Stimulated activated CD4-positive, alpha-beta T cell treated with anti-CD3 and anti-CD28 coated beads, Interleukin-1b, Interleukin-23, amount 100 ng/mL, for 4 hours (primary cell): ENCODE data around the gene IFT22.
"Not testable (repeated sequence)": the region's sequence is repeated elsewhere in the genome, so short reads cannot be mapped to it uniquely, and the experiment has no call there.

Experiments used
- DNase-seq, 2 donors: peaks; one replicate each; pipeline ENCODE4 v3.0.0-alpha.2; 2020; ENCODE audit warnings: low read depth in 2 of 2

Gene IFT22

DNA sequence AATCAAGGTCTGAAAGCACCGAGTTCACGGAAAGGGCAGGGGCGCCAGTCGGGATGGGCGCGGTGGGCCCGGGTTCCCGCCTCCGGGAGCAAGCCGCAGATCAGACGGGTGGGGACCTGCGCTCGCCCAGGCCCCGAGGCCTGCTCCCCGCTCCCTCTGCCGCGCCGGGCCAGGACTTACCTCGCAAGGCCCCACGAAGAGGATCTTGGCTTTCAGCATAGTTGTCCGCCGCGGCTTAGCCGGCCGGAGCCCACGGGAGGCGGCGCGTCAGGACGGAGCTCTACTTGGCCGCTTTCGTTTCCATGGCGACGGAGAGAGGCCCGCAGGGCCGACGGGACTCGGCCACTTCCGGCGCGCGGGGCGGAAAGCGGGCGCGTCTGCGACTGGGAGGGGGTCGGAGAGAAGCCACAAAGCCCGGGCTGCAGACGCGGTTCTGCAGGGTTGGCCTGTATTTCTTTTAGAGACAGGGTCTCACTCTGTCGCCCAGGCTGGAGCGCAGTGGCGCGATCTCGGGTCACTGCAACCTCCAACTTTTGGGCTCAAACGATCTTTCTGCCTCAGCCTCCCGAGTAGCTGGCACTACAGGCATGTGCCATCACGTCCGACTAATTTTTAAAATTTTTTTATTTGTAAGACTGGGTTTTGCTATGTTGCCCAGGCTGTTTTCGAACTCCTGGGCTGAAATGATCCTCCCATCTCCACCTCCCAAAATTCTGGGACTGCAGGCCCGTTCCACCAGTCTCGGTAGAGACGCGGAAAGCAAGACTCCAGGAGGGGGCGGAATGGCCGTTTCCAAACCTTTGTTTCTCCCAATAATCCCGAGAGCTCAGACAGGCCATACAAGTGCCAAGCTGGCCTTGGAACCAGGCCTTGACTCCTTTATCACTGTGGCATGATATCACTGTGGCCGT is at the start of gene IFT22:
TSS of gene IFT22 (minus strand) at position 322 of the 911 bp plus-strand sequence. CDS start at position 219, 103 bp downstream.
- DNase-seq: peak; percentile 71 to 80

DNA sequence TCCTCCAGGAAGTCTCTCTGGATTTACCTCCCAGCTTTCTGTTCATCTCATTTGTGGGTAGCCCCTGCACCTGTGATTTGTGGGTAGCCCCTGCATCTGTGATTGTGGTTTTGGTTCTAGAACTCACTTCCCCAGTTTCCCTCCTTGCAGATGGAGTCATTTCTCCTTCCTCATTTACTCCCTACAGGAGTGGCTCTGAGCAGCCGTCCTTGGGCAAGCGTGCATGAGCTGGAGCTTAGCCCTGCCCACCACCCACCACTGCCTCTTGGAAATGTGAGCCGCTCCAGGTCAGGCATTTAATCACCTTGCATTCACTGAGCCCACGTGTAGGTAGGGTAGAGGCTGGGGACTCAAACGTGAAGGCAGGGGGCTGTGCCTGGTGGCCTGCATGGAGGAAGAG is 49.2 kb upstream of the IFT22 start:
- no peak for DNase-seq

DNA sequence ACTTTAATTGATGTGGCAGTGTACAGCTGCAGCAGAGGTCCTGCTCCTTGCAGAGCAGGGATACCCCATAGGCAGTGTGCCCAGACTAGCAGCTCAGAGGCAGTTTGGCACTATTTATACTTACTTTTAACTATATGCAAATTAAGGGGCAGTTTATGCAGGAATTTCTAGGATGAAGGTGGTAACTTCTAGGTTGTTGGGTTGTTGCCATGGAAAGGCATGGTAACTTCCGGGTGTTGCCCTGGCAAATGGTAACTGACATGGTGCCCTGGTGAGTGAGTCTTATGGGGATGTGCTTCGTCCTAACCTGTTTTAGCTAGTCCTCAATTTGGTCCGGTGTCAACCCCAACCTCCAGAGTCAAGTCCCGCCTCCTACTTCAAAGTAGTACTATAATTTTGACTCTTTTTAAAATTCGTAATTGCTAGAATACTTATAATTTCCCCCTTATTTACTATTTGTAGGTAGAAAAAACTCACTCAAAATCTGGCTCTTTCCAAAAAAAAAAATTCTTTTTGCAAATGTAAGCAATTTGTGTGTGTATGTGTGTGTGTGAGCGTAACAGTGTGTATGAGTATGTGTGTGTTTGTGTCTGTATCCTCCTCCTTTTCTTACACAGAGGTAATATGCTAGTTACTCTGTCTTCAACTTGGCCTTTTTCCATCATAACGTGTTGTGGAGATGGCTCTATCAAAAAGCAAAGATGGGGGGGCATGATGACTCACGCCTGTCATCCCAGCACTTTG is 47.0 kb upstream of the IFT22 start:
- DNase-seq: no peak

DNA sequence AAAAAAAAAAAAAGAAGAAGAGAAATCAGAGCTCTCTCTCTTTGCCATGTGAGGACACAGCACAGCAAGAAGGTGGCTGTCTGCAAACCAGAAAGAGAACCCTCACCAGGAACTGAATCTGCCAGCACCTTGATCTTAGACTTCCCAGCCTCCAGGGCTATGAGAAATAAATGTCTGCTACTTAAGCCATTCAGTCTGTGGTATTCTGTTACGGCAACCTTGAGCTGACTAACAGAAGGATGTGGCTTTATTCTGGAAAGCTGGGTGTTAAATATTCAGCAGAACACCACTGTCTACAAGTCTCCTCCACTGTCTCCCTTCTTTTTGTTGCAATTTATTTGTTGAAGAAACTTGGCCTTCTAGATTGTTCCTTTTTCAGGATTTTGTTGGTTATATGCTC is 46.1 kb upstream of the IFT22 start:
- DNase-seq: no peak

DNA sequence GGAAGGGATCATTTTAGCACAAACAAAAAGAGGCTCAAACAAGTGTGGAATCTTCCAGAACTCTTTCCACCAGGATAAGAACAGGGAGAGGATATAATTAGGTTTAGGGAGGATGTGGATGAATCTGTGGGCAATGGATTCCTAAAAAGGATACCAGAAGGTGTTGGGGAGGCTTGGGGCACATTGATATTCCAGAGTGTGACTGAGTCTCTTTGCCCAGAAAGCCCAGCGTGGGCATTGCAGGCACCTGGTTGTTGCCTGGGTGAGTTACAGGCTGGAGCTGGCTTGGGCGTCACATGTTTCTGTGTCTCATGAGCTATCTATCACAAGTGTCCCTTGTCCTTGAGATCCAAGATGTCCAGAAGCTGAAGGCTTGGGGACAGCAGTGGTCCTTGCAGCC is 44.3 kb upstream of the IFT22 start:
- DNase-seq: no peak

DNA sequence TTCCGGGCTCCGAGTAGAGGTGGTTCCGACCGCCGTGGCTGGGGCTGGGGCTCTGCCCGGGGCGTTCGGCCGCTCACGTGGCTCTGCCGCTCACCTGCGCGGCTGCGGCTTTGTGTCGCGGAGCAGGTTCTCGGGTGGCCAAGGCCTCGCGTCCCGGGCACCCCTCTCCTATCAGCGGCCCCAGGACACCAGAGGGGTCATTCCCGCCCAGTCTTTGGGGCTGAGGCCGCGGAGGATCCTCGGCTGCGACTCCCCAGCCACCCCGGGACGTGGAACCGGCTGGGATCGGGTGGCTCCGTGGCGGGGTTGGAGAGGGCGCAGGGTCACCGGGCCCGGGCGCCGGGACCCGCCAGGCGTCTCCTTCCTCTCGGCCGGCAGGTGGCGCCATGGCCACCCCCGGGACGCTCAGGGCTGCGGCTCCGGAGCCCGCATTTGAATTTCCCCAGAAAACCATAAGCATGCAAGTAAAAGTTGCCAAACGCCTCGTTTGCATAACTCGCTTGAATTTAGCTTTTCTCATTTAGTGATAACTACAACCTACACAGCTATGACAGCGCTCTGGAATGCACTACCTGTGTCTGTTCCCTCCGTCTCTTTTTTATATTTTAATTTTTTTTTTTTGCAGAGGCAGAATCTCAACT is 42.2 kb upstream of the IFT22 start:
- peak; percentile 59 to 65 for DNase-seq

DNA sequence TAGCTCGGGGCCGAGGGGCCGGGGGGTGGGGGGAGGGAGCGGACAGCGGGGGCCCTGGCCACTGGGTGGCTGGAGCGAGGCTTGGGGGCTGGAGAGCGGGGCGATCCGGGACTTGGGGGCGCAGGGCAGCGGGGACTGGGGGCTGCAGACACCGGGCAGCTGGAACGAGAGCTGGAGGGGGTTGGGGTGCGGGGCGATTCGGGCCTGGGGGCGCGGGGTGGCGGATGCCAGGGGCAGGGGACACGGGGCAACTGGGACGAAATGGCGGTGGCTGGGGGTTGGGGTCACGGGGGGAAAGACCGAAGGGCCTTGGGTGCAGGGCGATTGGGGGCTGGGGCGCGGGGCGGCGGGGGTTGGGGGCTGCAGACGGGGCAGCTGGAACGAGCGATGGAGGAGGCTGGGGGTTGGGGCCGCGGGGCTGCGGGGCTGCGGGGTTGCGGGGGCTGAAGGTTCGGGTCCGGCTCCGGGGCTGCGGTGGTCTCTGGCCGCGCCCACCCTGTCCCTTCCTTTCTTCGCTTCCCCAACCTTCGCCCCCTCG is 41.7 kb upstream of the IFT22 start:
- no peak for DNase-seq

DNA sequence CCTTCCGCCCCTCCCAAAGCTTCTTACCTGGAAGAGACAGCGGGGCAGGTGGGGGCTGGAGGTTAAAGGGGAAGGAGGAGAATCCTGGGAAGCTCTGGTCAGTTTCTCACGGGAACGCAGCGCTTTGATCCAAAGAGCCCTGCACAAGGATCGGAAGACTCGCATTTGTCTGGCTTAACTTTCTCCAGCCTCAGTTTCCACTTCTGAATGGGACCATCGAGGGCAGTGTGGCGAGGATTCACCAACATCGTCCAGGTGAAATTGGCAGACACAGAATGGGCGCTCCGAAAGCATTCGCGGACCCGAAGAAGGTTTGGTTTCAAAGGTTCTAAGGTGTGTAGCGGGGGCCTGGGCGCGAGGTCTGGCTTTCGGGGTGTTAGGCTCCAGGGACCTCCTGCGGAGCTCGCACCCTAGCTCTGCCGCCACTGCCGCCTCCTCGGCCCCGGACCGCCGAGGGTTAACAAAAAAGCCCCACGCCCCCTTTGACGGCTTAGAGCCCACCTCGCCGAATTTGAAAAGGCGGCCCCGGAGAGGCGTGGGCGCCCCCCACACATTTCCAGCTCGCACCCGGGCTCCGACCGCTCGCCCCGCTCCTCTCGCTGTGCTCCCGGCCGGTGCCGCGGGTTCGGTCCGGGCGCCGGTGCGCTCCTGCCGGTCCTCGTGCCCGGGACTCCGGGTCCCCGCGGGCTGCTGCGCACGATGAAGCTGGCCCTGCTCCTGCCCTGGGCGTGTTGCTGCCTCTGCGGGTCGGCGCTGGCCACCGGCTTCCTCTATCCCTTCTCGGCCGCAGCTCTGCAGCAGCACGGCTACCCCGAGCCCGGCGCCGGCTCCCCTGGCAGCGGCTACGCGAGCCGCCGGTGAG is 41.0 kb upstream of the IFT22 start, which contains the start of gene COL26A1:
TSS of gene COL26A1 (plus strand) at position 542 of the 862 bp plus-strand sequence. CDS start at position 700, 158 bp downstream.
- peak in 1 of 2 donors; percentile 11 for DNase-seq

DNA sequence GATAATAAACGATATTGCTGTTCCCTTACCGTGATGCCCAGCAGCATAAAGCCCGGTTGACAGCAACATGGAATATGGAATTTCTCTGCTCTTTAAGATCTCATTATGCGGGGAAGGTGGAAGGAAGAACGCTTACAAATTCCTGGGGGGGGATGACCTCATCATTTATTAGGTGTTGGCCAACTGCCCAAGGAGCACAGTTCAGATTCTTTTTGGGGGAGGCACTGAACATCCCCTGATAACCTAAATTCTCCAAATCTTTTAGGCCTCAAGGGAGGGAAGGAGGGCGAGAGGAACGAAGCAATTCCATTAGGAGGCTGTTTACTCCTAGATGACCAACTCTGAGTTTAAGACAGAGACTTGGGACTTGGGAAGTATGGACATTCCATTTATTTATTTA is 35.8 kb upstream of the IFT22 start:
- DNase-seq: no peak

DNA sequence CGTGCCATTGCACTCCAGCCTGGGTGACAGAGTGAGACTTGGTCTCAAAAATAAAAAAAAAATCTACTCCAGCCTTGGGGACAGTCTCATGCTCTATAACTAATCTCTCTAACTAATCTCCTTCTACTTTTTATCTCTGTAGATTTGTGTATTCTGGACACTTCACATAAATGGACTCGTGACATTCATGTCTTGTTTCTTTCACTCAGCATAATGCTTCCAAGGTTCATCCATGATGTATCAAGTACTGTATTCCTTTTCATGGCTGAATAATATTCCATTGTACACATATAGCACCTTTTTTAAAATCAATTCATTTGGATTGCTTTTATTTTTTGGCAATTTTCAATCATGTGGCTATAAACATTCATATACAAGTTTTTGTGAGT is 31.3 kb upstream of the IFT22 start:
- no peak for DNase-seq

DNA sequence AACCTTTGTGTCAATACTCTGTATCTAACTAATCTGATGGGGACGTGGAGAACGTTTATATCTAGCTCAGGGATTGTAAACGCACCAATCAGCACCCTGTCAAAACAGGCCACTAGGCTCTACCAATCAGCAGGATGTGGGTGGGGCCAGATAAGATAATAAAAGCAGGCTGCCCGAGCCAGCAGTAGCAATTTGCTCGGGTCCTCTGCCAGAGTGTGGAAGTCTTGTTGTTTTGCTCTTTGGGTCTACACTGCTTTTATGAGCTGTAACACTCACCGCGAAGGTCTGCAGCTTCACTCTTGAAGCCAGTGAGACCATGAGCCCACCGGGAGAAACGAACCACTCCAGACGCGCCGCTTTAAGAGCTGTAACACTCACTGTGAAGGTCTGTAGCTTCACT is 27.7 kb upstream of the IFT22 start:
- DNase-seq: not testable (repeated sequence)

DNA sequence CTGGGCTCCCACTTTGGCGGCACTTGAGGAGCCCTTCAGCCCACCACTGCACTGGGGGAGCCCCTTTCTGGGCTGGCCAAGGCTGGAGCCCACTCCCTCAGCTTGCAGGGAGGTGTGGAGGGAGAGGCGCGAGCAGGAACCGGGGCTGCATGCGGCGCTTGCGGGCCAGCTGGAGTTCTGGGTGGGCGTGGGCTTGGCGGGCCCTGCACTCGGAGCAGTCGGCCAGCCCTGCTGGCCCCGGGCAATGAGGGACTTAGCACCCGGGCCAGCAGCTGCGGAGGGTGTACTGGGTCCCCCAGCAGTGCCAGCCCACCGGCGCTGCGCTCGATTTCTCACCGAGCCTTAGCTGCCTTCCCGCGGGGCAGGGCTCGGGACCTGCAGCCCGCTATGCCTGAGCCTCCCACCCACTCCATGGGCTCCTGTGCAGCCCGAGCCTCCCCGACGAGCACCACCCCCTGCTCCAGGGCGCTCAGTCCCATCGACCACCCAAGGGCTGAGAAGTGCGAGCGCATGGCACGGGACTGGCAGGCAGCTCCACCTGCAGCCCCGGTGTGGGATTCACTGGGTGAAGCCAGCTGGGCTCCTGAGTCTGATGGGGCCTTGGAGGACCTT is 26.9 kb upstream of the IFT22 start:
- DNase-seq: not testable (repeated sequence)

DNA sequence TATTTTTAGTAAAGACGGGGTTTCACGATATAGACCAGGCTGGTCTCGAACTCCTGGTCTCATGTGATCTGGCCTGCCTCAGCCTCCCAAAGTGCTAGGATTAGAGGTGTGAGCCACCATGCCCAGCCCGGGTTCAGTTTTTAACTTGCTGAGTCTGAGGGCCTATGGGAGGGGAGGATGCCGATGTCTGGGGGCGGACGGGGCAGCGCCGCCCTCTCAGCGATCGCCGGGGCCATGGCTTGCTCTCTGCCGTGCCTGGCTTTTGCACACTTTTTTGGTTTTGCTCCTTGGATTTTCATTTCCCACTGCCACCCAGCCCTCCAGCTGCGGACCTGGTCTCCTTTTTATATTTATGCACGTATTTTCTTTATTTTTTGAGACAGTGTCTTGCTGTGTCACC is 25.9 kb upstream of the IFT22 start:
- DNase-seq: no peak

DNA sequence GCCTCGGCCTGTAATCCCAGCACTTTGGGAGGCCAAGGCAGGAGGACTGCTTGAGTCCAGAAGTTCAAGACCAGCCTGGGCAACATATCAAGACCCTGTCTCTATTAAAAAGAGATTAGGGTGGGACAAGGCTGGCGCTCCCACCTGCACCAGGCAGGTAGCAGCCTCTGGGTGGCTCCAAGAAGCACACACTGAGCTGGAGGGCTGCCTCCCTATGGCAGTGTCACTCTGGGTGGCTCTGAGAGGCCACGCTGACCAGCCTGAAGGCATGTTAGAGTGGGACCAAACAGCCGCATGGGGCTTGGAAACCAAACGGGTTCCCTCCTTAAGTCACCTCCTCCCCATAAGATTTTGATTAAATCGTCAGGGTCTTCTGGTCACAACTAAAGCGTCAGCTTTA is 21.3 kb upstream of the IFT22 start:
- DNase-seq: no peak

DNA sequence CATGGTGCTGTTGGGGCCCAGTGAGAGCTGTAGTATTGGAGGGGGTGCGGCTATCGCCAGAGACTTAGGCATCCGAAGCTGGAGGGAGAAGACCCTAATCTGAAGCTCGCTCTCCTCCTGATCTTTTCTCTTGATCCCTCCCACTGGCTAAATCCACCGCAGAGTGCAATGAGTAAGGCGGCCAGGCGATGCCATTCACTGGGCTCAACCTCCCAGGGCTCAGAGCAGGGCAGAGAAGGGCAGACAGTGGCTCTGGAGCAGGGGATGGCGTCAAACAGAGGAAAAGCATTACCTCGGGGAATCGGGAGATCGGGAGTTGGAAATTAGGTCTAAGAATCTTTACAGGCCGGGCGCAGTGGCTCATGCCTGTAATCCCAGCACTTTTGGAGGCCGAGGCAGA is 18.8 kb upstream of the IFT22 start:
- no peak for DNase-seq

DNA sequence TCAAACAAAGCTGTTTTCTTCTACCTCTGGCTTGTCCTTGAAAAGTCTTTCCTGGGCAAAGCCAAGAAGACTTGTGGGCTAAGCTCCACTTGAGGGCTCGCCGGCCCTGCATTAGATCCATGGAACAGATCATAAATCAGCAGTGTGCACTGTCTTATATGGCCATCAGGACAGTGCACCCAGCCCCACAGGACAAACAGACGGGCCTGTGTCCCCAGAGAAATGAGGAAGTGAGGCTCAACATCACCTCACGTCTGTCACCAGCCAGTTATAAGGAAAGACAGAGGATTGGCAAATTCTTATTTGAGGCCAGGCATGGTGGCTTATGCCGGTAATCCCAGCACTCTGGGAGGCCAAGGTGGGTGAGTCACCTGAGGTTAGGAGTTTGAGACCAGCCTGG is 12.3 kb upstream of the IFT22 start:
- no peak for DNase-seq

DNA sequence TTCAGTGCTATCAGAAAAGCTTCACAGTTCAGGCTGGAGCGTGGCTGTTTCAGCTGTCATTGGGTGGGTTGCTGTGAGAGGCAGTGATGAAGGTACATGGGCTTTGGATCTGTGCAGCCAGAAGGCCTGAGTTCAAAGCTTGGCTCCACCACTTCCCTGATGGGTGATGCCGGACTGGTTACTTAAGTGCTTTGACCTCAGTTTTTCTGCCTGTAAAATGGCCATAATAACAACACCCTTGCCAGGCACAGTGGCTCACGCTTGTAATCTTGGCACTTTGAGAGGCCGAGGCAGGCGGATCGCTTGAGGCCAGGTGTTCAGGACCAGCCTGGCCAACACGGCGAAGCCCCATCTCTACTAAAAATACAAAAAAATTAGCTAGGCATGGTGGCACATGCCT is 10.4 kb upstream of the IFT22 start:
- DNase-seq: no peak

DNA sequence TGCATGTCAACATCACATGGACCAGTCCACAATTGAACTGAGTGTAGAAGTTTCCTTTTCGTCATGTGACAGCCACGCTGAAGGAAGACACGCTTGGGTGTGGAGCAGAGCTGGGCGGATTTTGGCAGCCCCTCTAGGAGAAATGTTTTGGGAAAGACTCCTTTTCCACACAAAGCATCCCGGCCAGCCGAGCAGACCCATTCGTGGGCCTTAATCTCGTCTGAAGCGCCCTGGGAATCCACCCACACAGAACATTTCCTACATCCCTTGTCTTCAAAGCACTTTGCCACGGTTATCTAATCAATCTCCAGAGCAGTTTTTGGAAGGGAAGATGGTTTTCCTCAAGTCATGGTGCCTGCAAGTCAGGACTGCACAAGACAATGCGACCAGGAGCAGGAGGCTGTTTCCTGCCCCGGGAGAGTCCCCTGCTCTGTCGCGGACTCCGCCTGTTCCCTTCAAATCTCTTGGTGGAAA is 8.4 kb upstream of the IFT22 start:
- no peak for DNase-seq

DNA sequence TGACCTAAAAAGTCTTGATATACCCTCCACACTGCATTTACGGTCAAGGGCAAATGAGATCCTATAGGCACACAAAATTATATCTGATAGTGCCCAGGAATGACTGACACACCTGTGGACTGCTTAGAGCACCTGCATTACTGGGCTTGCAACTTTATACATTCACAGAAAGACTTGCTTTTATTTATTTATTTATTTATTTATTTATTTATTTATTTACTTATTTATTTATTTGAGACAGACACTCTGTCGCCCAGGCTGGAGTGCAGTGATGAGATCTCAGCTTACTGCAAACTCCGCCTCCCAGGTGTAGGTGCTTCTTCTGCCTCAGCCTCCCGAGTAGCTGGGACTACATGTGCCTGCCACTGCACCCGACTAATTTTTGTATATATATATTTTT is 6.5 kb upstream of the IFT22 start:
- DNase-seq: no peak

DNA sequence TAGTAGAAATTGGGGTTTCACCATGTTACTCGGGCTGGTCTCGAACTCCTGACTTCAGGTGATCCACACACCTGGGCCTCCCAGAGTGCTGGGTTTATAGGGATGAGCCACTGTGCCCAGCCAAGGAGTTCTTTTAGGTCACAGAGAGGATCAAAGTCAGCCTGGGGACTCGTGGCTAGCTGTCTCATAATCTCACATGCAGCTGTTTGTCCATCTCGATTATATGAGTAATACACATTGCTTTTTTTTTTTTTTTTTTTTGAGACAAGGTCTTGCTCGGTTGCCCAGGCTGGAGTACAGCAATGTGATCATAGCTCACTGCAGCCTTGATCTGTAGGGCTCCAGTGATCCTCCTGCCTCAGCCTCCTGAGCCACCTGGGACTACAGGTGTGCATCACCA is 2.2 kb downstream of the IFT22 start:
- no peak for DNase-seq

DNA sequence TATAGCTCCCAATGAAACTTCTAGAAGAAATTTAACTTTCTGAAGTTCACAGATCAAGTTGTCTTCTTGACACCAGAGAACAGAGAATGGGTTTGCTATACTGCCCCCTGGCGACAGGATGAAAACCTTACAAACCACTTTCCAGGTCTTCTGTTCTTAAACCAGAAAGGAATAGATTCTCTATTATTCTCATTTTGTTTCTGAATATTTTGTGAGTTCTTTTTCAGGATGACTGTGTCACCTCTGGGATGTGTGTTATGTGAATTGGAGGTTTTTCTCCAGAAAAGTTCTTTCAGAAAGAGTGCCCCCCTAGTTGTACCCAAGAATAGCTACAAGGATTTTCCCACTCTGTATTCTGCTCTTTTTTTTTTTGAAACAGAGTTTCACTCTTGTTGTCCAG is 6.3 kb downstream of the IFT22 start:
- DNase-seq: peak in 1 of 2 donors; percentile 37
